GM23338 (cell line): ENCODE measurements around the gene CHST6. TPM values are rescaled to one million over a fixed set of nuclear protein-coding genes. Genes with fewer than 3 reads are reported as not detected.

Source experiments
- ATAC-seq: fragments of 200-7000 bp; cut with Tn5 transposase; 3 replicates; pipeline ENCODE4 v1.9.1; 2020
- DNase-seq: peaks from one replicate; pipeline ENCODE4 v3.0.0-alpha.2; 2015; ENCODE audit warnings: low spot score
- H2AFZ ChIP-seq: fragments of 200-600 bp; sonication (generic); 2 replicates; pipeline ENCODE4 v1.8.0; 2016; ENCODE audit warnings: antibody characterized with exemption, mild to moderate bottlenecking, moderate library complexity
- H3F3A ChIP-seq: fragments of 200-600 bp; sonication (generic); replicated peaks from 2 replicates; pipeline ENCODE4 v1.8.0; 2017; ENCODE audit warnings: antibody characterized with exemption, mixed run types, low read depth
- H3K27ac ChIP-seq: fragments of 200-600 bp; sonication (generic); 2 replicates; pipeline ENCODE4 v1.6.1; 2016; ENCODE audit warnings: low read depth
- H3K27me3 ChIP-seq: fragments of 200-600 bp; sonication (generic); 2 replicates; pipeline ENCODE4 v1.8.0; 2016; ENCODE audit warnings: mild to moderate bottlenecking, mixed run types, moderate library complexity; ENCODE audit not compliant: insufficient read depth
- H3K36me3 ChIP-seq: fragments of 200-600 bp; sonication (generic); 2 replicates; pipeline ENCODE4 v1.8.0; 2016; ENCODE audit warnings: mild to moderate bottlenecking; ENCODE audit not compliant: insufficient read depth
- H3K4me1 ChIP-seq: fragments of 200-600 bp; sonication (generic); 2 replicates; pipeline ENCODE4 v1.8.0; 2016; ENCODE audit warnings: mild to moderate bottlenecking, moderate library complexity; ENCODE audit not compliant: insufficient read depth
- H3K4me2 ChIP-seq: fragments of 200-600 bp; sonication (generic); 2 replicates; pipeline ENCODE4 v1.7.1; 2017; ENCODE audit warnings: mixed run types
- H3K4me3 ChIP-seq: fragments of 200-600 bp; sonication (generic); 2 replicates; pipeline ENCODE4 v1.6.1; 2016; ENCODE audit warnings: mixed run types
- H3K79me2 ChIP-seq: fragments of 200-600 bp; sonication (generic); replicated peaks from 2 replicates; pipeline ENCODE4 v1.8.0; 2017; ENCODE audit warnings: mild to moderate bottlenecking; ENCODE audit not compliant: insufficient read depth
- H3K9me2 ChIP-seq: fragments of 200-600 bp; sonication (generic); 2 replicates; pipeline ENCODE4 v1.8.0; 2017; ENCODE audit not compliant: insufficient read depth
- H4K20me1 ChIP-seq: fragments of 200-600 bp; sonication (generic); replicated peaks from 2 replicates; pipeline ENCODE4 v1.8.0; 2017; ENCODE audit warnings: mild to moderate bottlenecking; ENCODE audit not compliant: insufficient read depth
- H3K27ac Mint-ChIP-seq: 2 replicates; pipeline ENCODE4 v1.8.0; 2020; ENCODE audit warnings: inconsistent platforms, mild to moderate bottlenecking, moderate library complexity, mixed read lengths
- H3K27me3 Mint-ChIP-seq: 3 replicates; pipeline ENCODE4 v1.8.0; 2022; ENCODE audit warnings: low read depth, mild to moderate bottlenecking, moderate library complexity, mixed read lengths, inconsistent platforms; ENCODE audit not compliant: insufficient read depth, poor library complexity
- H3K36me3 Mint-ChIP-seq: 3 replicates; pipeline ENCODE4 v1.8.0; 2021; ENCODE audit warnings: low read depth, mild to moderate bottlenecking, inconsistent platforms, moderate library complexity, mixed read lengths
- H3K4me1 Mint-ChIP-seq: 3 replicates; pipeline ENCODE4 v1.8.0; 2020; ENCODE audit warnings: mild to moderate bottlenecking, inconsistent platforms, mixed read lengths
- H3K4me3 Mint-ChIP-seq: 3 replicates; pipeline ENCODE4 v1.8.0; 2021; ENCODE audit warnings: moderate library complexity, mild to moderate bottlenecking, inconsistent platforms, mixed read lengths
- H3K9me3 Mint-ChIP-seq: 3 replicates; pipeline ENCODE4 v1.8.0; 2020; ENCODE audit warnings: moderate library complexity, mild to moderate bottlenecking, inconsistent platforms, mixed read lengths
- CREB1 ChIP-seq: fragments of 250-450 bp; sonication (Bioruptor Pico); IDR thresholded peaks from 2 replicates; pipeline ENCODE4 v1.5.0; 2020; ENCODE audit warnings: low read depth, mild to moderate bottlenecking, moderate library complexity
- CTCF ChIP-seq, 2 experiments: fragments of 200-600 bp in 1 of 2; sonication (generic) in 1 of 2; conservative IDR thresholded peaks; 2 replicates each; pipeline versions ENCODE4 v1.5.1 to v1.6.1; 2016 to 2017; ENCODE audit warnings: antibody characterized with exemption in 2 of 2, low read depth in 2 of 2, mild to moderate bottlenecking in 2 of 2, moderate library complexity in 1 of 2
- EZH2 ChIP-seq: fragments of 200-600 bp; sonication (generic); IDR thresholded peaks from one replicate; pipeline ENCODE4 v1.8.0; 2017; ENCODE audit warnings: antibody characterized with exemption, mild to moderate bottlenecking, low read depth; ENCODE audit not compliant: unreplicated experiment
- EZH2phosphoT487 ChIP-seq: fragments of 200-600 bp; sonication (generic); IDR thresholded peaks from one replicate; pipeline ENCODE4 v1.8.1; 2018; ENCODE audit warnings: antibody characterized with exemption; ENCODE audit not compliant: unreplicated experiment
- JUNB ChIP-seq: IDR thresholded peaks from one replicate; pipeline ENCODE4 v1.6.1; 2016; ENCODE audit warnings: antibody characterized with exemption; ENCODE audit not compliant: unreplicated experiment
- NANOG ChIP-seq: IDR thresholded peaks from 2 replicates; pipeline ENCODE4 v1.6.1; 2016; ENCODE audit warnings: antibody characterized with exemption, borderline replicate concordance
- POLR2AphosphoS5 ChIP-seq: IDR thresholded peaks from 2 replicates; pipeline ENCODE4 v1.6.1; 2016; ENCODE audit warnings: antibody characterized with exemption, low read depth
- REST ChIP-seq: IDR thresholded peaks from one replicate; pipeline ENCODE4 v1.6.1; 2018; ENCODE audit warnings: antibody characterized with exemption; ENCODE audit not compliant: unreplicated experiment
- STAT1 ChIP-seq: IDR thresholded peaks from one replicate; pipeline ENCODE4 v1.6.1; 2016; ENCODE audit warnings: antibody characterized with exemption; ENCODE audit not compliant: unreplicated experiment
- ZNF114 ChIP-seq: fragments of 250-450 bp; sonication (Bioruptor Pico); IDR thresholded peaks from 2 replicates; pipeline ENCODE4 v1.5.0; 2020; ENCODE audit warnings: mild to moderate bottlenecking, moderate library complexity
- ZNF331 ChIP-seq: fragments of 250-450 bp; sonication (Bioruptor Pico); IDR thresholded peaks from 2 replicates; pipeline ENCODE4 v1.5.0; 2020; ENCODE audit warnings: low read depth, mild to moderate bottlenecking, moderate library complexity
- polyA plus RNA-seq: library from polyadenylated mRNA; unstranded; fragments of >200 nt; fragmentation: Nextera tagmentation; extraction: Ambion mirVana; gene quantifications from 2 replicates; pipeline ENCODE4 v1.2.1, GENCODE V29; 2016
- total RNA-seq: library from RNA; depleted of rRNA; stranded (reverse); fragments of >200 nt; shearing (Covaris generic); gene quantifications from 2 replicates; pipeline ENCODE4 v1.2.3, GENCODE V29; 2014
- TF ChIP-seq, protein P1 (sequence below): IDR thresholded peaks from 2 replicates; pipeline ENCODE4 v1.6.1; 2016; ENCODE audit warnings: antibody characterized with exemption
- TF ChIP-seq, protein P2 (sequence below): fragments of 250-450 bp; sonication (Bioruptor Pico); IDR thresholded peaks from 2 replicates; pipeline ENCODE4 v1.5.0; 2020; ENCODE audit warnings: mild to moderate bottlenecking, moderate library complexity

Gene CHST6
- total and polyA plus RNA-seq, 2 experiments from 2014 or later, result 2.7 to 22.2 TPM

GRCh38 chr16:75529959-75530358, 34.7 kb upstream of the CHST6 start:
- H3F3A ChIP-seq, result no peaks in the 10 kb centered on the region
- no peaks in the 10 kb centered on the region for H4K20me1 ChIP-seq
- Mint-ChIP-seq H3K4me3 (no peak overlapping the region), H3K27me3 (peaks cover 14% of the 10 kb centered on the region), H3K27ac (no peak overlapping the region), H3K4me1 (peaks cover 9% of the 10 kb centered on the region; the same call in 1 of the 3 replicates), H3K36me3 (no peaks in the 10 kb centered on the region), H3K9me3 (peaks cover 3% of the 10 kb centered on the region; the same call in 1 of the 3 replicates)
- H3K4me1 ChIP-seq, result no peaks in the 10 kb centered on the region
- no peak overlapping the region for H3K4me3 ChIP-seq
- no peak overlapping the region for H3K4me2 ChIP-seq
- H3K27me3 ChIP-seq, result no peaks in the 10 kb centered on the region
- ATAC-seq (no peak), DNase-seq (no peak)
- H3K27ac ChIP-seq, result no peak overlapping the region
- H3K36me3 ChIP-seq, result no peaks in the 10 kb centered on the region
- no peaks in the 10 kb centered on the region for H3K9me2 ChIP-seq
- TF ChIP-seq CTCF (conservative IDR thresholded peaks at IDR 0.05; ENCODE audit: low read depth in 2 of 2), result no peak
- no peak for TF ChIP-seq JUNB
- TF ChIP-seq NANOG, result no peak
- TF ChIP-seq, protein P1, sequence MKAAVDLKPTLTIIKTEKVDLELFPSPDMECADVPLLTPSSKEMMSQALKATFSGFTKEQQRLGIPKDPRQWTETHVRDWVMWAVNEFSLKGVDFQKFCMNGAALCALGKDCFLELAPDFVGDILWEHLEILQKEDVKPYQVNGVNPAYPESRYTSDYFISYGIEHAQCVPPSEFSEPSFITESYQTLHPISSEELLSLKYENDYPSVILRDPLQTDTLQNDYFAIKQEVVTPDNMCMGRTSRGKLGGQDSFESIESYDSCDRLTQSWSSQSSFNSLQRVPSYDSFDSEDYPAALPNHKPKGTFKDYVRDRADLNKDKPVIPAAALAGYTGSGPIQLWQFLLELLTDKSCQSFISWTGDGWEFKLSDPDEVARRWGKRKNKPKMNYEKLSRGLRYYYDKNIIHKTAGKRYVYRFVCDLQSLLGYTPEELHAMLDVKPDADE, result no peak
- no peak for TF ChIP-seq CREB1 (CRISPR knock-in tag)
- TF ChIP-seq, protein P2, sequence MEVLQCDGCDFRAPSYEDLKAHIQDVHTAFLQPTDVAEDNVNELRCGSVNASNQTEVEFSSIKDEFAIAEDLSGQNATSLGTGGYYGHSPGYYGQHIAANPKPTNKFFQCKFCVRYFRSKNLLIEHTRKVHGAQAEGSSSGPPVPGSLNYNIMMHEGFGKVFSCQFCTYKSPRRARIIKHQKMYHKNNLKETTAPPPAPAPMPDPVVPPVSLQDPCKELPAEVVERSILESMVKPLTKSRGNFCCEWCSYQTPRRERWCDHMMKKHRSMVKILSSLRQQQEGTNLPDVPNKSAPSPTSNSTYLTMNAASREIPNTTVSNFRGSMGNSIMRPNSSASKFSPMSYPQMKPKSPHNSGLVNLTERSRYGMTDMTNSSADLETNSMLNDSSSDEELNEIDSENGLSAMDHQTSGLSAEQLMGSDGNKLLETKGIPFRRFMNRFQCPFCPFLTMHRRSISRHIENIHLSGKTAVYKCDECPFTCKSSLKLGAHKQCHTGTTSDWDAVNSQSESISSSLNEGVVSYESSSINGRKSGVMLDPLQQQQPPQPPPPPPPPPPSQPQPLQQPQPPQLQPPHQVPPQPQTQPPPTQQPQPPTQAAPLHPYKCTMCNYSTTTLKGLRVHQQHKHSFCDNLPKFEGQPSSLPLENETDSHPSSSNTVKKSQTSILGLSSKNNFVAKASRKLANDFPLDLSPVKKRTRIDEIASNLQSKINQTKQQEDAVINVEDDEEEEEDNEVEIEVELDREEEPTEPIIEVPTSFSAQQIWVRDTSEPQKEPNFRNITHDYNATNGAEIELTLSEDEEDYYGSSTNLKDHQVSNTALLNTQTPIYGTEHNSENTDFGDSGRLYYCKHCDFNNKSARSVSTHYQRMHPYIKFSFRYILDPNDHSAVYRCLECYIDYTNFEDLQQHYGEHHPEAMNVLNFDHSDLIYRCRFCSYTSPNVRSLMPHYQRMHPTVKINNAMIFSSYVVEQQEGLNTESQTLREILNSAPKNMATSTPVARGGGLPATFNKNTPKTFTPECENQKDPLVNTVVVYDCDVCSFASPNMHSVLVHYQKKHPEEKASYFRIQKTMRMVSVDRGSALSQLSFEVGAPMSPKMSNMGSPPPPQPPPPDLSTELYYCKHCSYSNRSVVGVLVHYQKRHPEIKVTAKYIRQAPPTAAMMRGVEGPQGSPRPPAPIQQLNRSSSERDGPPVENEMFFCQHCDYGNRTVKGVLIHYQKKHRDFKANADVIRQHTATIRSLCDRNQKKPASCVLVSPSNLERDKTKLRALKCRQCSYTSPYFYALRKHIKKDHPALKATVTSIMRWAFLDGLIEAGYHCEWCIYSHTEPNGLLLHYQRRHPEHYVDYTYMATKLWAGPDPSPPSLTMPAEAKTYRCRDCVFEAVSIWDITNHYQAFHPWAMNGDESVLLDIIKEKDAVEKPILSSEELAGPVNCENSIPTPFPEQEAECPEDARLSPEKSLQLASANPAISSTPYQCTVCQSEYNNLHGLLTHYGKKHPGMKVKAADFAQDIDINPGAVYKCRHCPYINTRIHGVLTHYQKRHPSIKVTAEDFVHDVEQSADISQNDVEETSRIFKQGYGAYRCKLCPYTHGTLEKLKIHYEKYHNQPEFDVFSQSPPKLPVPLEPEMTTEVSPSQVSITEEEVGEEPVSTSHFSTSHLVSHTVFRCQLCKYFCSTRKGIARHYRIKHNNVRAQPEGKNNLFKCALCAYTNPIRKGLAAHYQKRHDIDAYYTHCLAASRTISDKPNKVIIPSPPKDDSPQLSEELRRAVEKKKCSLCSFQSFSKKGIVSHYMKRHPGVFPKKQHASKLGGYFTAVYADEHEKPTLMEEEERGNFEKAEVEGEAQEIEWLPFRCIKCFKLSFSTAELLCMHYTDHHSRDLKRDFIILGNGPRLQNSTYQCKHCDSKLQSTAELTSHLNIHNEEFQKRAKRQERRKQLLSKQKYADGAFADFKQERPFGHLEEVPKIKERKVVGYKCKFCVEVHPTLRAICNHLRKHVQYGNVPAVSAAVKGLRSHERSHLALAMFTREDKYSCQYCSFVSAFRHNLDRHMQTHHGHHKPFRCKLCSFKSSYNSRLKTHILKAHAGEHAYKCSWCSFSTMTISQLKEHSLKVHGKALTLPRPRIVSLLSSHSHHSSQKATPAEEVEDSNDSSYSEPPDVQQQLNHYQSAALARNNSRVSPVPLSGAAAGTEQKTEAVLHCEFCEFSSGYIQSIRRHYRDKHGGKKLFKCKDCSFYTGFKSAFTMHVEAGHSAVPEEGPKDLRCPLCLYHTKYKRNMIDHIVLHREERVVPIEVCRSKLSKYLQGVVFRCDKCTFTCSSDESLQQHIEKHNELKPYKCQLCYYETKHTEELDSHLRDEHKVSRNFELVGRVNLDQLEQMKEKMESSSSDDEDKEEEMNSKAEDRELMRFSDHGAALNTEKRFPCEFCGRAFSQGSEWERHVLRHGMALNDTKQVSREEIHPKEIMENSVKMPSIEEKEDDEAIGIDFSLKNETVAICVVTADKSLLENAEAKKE (CRISPR knock-in tag), result no peak
- TF ChIP-seq REST, result no peak
- no peak for TF ChIP-seq EZH2phosphoT487
- no peak for TF ChIP-seq EZH2
- no peak for TF ChIP-seq ZNF114 (CRISPR knock-in tag)
- TF ChIP-seq ZNF331, result no peak
- TF ChIP-seq STAT1, result no peak
- TF ChIP-seq POLR2AphosphoS5, result no peak
- H3K79me2 ChIP-seq, result no peaks in the 10 kb centered on the region
- H2AFZ ChIP-seq, result peak overlapping the region; percentile 28; the same call in 1 of the 2 replicates
